Stimulated activated CD4-positive, alpha-beta T cell treated with anti-CD3 and anti-CD28 coated beads, TNF-alpha, amount 100 ng/mL, for 1 hour (primary cell): ENCODE measurements around the gene EPGN.

Experiments used
- DNase-seq, 3 donors: peaks; one replicate each; pipeline ENCODE4 v3.0.0-alpha.2; 2020; ENCODE audit warnings: low read depth in 3 of 3, low spot score in 1 of 3

The EPGN gene

DNA sequence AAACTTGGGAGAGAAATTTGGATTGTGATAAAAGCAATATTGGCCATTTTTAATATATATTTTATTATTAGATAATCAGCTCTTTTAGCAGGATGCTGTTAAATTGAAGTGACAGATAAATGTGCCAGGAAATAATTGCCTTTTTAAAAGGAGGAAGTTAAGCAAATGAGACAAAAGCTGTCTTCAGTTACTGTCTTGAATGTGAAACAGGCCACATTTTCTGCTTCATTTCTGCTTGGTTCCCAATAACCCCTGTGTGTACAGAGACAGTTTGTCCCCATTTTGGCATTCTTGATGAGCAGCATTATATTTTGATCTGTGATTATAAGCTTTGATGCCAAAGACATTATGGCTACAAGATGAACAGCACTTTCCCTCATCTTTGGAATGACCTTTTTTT lies 953 bp downstream of the EPGN start:
- no peak for DNase-seq

GRCh38 chr4:74311696-74312313 lies 3.5 kb downstream of the EPGN start:
- no peak for DNase-seq

- DNase-seq = no peak
These were observed 6.1 kb downstream of the EPGN start for GRCh38 chr4:74314329-74314728.

GRCh38 chr4:74314944-74315343 lies 6.7 kb downstream of the EPGN start:
- DNase-seq = no peak

GRCh38 chr4:74315376-74315775 lies 7.1 kb downstream of the EPGN start:
- no peak for DNase-seq

- no peak for DNase-seq
These were observed 8.1 kb downstream of the EPGN start for GRCh38 chr4:74316397-74316796.

GRCh38 chr4:74317616-74318246 lies 9.5 kb downstream of the EPGN start:
- DNase-seq = no peak

- no peak for DNase-seq
These were observed 10.0 kb downstream of the EPGN start for GRCh38 chr4:74318276-74318675.

GRCh38 chr4:74319470-74319869 lies 11.2 kb downstream of the EPGN start:
- DNase-seq = no peak

GRCh38 chr4:74320559-74321118 lies 12.4 kb downstream of the EPGN start:
- peak in 1 of 3 donors; percentile 1 for DNase-seq

DNA sequence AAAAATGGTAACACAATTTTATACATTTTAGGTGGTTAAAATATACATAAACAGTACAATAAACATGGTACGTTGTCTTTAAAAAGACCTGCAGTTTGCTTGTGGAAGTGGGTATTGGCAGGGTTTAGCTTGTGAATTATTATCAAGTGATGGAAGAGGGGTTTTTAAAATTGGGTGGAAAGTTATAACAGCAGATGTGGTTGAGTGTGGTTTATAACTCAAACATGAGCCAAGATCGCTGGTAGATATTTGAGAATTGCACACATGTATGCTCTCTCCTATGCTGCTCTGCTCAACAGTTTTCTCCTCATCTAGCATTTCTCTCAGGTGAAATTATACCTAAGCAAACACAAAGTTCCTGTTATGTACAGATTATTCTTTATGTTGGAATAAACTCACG lies 14.0 kb downstream of the EPGN start:
- DNase-seq = no peak

DNA sequence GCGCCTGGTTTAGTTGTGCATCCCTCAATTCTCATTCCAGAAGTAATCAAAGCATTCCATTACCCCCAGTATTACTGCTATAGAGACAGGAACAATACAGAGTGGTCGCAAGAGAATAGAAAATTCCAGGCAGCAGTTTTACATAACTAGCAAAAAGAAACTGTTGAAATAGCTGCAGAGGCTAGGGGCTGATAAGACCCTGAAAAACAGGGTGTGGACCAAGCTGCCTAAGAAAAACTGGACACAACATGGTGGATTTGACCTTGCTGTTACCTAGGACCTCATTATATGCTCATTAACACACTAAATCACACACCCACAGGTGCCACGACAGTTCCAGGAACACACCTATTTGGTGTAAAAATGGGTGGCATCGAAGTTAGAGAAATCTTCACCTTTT lies 15.4 kb downstream of the EPGN start:
- no peak for DNase-seq

- DNase-seq = no peak
These were observed 16.0 kb downstream of the EPGN start for GRCh38 chr4:74324262-74324661.

GRCh38 chr4:74325886-74326285 lies 17.6 kb downstream of the EPGN start:
- DNase-seq = no peak

DNA sequence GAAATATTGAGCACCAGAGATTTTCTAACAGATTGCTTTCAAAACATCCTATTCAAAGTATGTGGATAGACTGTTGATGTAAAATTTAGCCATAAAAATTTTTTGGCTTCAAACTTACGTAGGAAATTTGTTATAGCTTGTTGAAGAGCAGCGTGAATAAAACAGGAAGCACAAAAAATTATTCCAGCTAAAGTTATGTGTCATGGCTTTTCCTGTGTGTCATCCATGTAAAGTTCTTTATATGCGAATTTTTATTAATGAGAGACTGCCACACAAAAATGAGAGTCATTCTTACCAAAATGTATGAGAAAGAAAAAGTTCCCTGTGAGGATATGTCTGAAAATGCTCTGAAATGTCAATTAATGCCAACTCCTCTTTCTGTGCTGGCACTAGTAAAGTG lies 19.5 kb downstream of the EPGN start:
- no peak for DNase-seq

DNA sequence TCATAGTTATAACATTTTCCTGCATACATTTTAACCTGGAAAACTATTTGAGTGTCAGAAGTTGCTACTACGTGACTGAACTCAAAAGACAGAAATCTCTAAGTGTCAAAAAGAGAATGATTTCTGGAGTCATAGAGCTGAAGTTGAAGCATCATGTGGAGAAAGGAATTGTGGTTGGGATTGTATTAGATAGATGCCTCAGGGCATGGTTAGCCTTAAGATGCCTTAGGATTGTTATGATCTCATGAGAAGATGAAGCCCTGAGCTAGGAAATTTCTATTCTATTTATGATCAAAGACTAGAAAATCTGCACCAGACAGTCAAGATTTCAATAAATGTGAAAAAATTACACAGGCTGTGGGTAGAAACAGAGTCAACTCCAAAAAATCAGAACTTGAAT lies 20.2 kb downstream of the EPGN start:
- no peak for DNase-seq

DNA sequence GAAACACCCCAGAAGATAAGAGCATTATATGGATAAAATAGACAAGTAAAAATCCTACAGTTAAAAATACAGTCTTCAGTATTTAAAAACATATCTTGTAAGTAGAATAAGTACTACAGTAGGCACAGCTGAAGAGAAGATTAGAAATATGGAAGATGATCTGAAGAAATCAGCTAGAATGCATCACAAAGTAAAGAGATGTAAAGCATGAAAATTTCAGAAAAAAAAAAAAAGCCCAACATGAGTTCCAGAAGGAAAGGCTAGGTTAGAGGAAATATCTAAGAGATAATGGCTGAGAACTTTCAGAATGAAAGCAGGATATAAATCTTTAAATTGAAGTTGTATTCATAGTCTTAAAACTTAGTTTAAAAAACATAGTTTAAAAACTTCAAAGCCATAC lies 21.0 kb downstream of the EPGN start:
- DNase-seq = no peak

- no peak for DNase-seq
These were observed 22.1 kb downstream of the EPGN start for GRCh38 chr4:74330295-74330750.

DNA sequence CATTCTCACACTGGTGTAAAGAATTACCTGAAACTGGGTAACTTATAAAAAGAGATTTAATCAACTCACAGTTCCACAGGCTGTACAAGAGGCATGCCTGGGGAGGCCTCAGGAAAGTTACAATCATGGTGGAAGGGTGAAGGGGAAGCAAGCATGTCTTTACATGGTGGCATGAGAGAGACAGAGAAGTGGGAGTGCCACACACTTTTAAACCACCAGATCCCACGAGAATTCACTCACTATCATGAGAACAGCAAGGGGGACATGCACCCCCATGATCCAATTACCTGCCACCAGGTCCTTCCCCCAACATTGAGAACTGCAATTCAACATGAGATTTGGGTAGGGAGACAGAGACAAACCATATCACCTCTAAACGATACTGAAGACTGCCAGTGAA lies 23.0 kb downstream of the EPGN start:
- DNase-seq = no peak

- DNase-seq = no peak
These were observed 23.7 kb downstream of the EPGN start for GRCh38 chr4:74331944-74332343.

- no peak for DNase-seq
These were observed 26.4 kb downstream of the EPGN start for GRCh38 chr4:74334636-74335035.

GRCh38 chr4:74335341-74336021 lies 27.2 kb downstream of the EPGN start:
- no peak for DNase-seq
